PC-3 (cell line): ENCODE measurements around the gene SNF8. TPM values are rescaled to one million over a fixed set of nuclear protein-coding genes. Genes with fewer than 3 reads are reported as not detected.

Experiments used
- ATAC-seq: fragments of 200-7000 bp; cut with Tn5 transposase; 2 replicates; pipeline ENCODE4 v1.9.1; 2020; ENCODE audit warnings: mild to moderate bottlenecking, moderate library complexity
- BruUV-seq: library from RNA; stranded (reverse); fragments of 400-500 nt; replicated peaks from 2 replicates; lab custom pipeline; 2021; lab: Mats Ljungman, UMichigan
- CTCF ChIA-PET: fragments of 300-600 bp; sonication (Branson Sonifier 250); formaldehyde crosslinking; loops from one replicate; lab custom pipeline; 2022; ENCODE audit warnings: antibody characterized with exemption; lab: Charles Lee
- POLR2A ChIA-PET: fragments of 300-600 bp; sonication (Branson Sonifier 250); formaldehyde crosslinking; loops from one replicate; lab custom pipeline; 2022; ENCODE audit warnings: antibody characterized with exemption; ENCODE audit not compliant: unreplicated experiment; lab: Charles Lee
- DNase-seq: peaks from one replicate; pipeline ENCODE4 v3.0.0-alpha.2; 2015
- H2AFZ ChIP-seq: fragments of 300-600 bp; sonication (generic); 2 replicates; pipeline ENCODE4 v1.6.0; 2016; ENCODE audit warnings: antibody characterized with exemption, low read length
- H3F3A ChIP-seq: fragments of 300-600 bp; sonication (generic); one replicate; pipeline ENCODE4 v1.6.0; 2017; ENCODE audit warnings: antibody characterized with exemption, low read length, control low read depth, mild to moderate bottlenecking; ENCODE audit not compliant: unreplicated experiment
- H3K27ac ChIP-seq: fragments of 300-600 bp; sonication (generic); 2 replicates; pipeline ENCODE4 v1.5.1; 2016; ENCODE audit warnings: mild to moderate bottlenecking, low read length
- H3K27me3 ChIP-seq: fragments of 300-600 bp; sonication (generic); 2 replicates; pipeline ENCODE4 v1.6.1; 2016; ENCODE audit warnings: low read length, mixed read lengths
- H3K36me3 ChIP-seq: fragments of 300-600 bp; sonication (generic); 2 replicates; pipeline ENCODE4 v1.6.1; 2016; ENCODE audit warnings: low read depth, mixed run types, low read length, mixed read lengths
- H3K4me1 ChIP-seq: fragments of 300-600 bp; sonication (generic); 2 replicates; pipeline ENCODE4 v1.5.1; 2016; ENCODE audit warnings: low read length; ENCODE audit not compliant: insufficient read depth
- H3K4me2 ChIP-seq: fragments of 300-600 bp; sonication (generic); 2 replicates; pipeline ENCODE4 v1.6.0; 2016; ENCODE audit warnings: low read length
- H3K4me3 ChIP-seq: fragments of 300-600 bp; sonication (generic); 2 replicates; pipeline ENCODE4 v1.5.1; 2016; ENCODE audit warnings: mild to moderate bottlenecking, low read length, mixed read lengths
- H3K79me2 ChIP-seq: fragments of 300-600 bp; sonication (generic); 2 replicates; pipeline ENCODE4 v1.6.1; 2017; ENCODE audit warnings: low read length, mixed read lengths
- H3K9ac ChIP-seq: fragments of 300-600 bp; sonication (generic); 2 replicates; pipeline ENCODE4 v1.6.0; 2016; ENCODE audit warnings: mild to moderate bottlenecking, low read length
- H3K9me2 ChIP-seq: fragments of 300-600 bp; sonication (generic); replicated peaks from 2 replicates; pipeline ENCODE4 v1.6.1; 2016; ENCODE audit warnings: mixed run types, low read length, mixed read lengths
- H3K9me3 ChIP-seq: fragments of 300-600 bp; sonication (generic); 2 replicates; pipeline ENCODE4 v1.6.1; 2016; ENCODE audit warnings: low read length, mixed read lengths
- H4K20me1 ChIP-seq: fragments of 300-600 bp; sonication (generic); 2 replicates; pipeline ENCODE4 v1.6.1; 2016; ENCODE audit warnings: low read length, mixed read lengths
- CTCF ChIP-seq: fragments of 300-600 bp; sonication (generic); conservative IDR thresholded peaks from 2 replicates; pipeline ENCODE4 v1.5.1; 2017; ENCODE audit warnings: antibody characterized with exemption, low read depth, mild to moderate bottlenecking, low read length
- EZH2 ChIP-seq: fragments of 300-600 bp; sonication (generic); IDR thresholded peaks from one replicate; pipeline ENCODE4 v1.6.1; 2017; ENCODE audit warnings: antibody characterized with exemption, mild to moderate bottlenecking, low read length; ENCODE audit not compliant: unreplicated experiment
- EZH2phosphoT487 ChIP-seq: fragments of 300-600 bp; sonication (generic); IDR thresholded peaks from 2 replicates; pipeline ENCODE4 v1.6.1; 2018; ENCODE audit warnings: mild to moderate bottlenecking, antibody characterized with exemption, low read length, borderline replicate concordance
- intact Hi-C: fragments of 100-400 bp; cut with micrococcal nuclease; formaldehyde crosslinking; loops from 2 replicates; pipeline ENCODE4 v1.9.0; 2023
- total RNA-seq: library from RNA; depleted of rRNA; stranded (reverse); fragments of >200 nt; gene quantifications from 2 replicates; pipeline ENCODE4 v1.2.3, GENCODE V29; 2014

Gene SNF8
- total RNA-seq, 1 experiment from 2014 or later, result 278 TPM

GRCh38 chr17:48961516-48962233, 17.0 kb upstream of the SNF8 start:
- H3F3A ChIP-seq, result no peaks in the 10 kb centered on the region
- H3K27ac ChIP-seq, result no peak overlapping the region
- intact Hi-C loops, result no loop called here
- H3K9me2 ChIP-seq, result no peaks in the 10 kb centered on the region
- peak overlapping the region; percentile 33; the same call in 1 of the 2 replicates for H3K4me3 ChIP-seq
- peaks cover 16% of the 10 kb centered on the region for H3K4me1 ChIP-seq
- no peaks in the 10 kb centered on the region for H3K27me3 ChIP-seq
- no peaks in the 10 kb centered on the region for H3K36me3 ChIP-seq
- no peak overlapping the region for H3K9ac ChIP-seq
- H2AFZ ChIP-seq, result peak overlapping the region; percentile 77
- ATAC-seq, result peak; percentile 95
- no TSS peak for BruUV-seq
- H3K4me2 ChIP-seq, result peak overlapping the region; percentile 76
- no peaks in the 10 kb centered on the region for H3K9me3 ChIP-seq
- peak; percentile 64 for DNase-seq
- no peak for TF ChIP-seq EZH2
- no peak for TF ChIP-seq EZH2phosphoT487
- TF ChIP-seq CTCF, result no peak
- no peaks in the 10 kb centered on the region for H3K79me2 ChIP-seq
- ChIA-PET CTCF (interaction anchor here (0.6 kb wide), 1 partner anchor 55 kb away, joined by 3 read pairs; no protein-coding TSS in a partner anchor), POLR2A (no interaction called here)
- no peaks in the 10 kb centered on the region for H4K20me1 ChIP-seq

GRCh38 chr17:48960834-48961515, 16.3 kb upstream of the SNF8 start:
- Histone ChIP-seq H3K9me3 (no peaks in the 10 kb centered on the region), H3K36me3 (no peaks in the 10 kb centered on the region), H4K20me1 (no peaks in the 10 kb centered on the region), H3K27ac (no peak overlapping the region), H3K4me2 (peak overlapping the region; percentile 76), H3K4me1 (peaks cover 16% of the 10 kb centered on the region), H3K27me3 (no peaks in the 10 kb centered on the region), H3K79me2 (no peaks in the 10 kb centered on the region), H3K9ac (no peak overlapping the region), H3K4me3 (peak overlapping the region; percentile 33; the same call in 1 of the 2 replicates), H3F3A (no peaks in the 10 kb centered on the region), H2AFZ (peak overlapping the region; percentile 77), H3K9me2 (no peaks in the 10 kb centered on the region)
- TF ChIP-seq EZH2 (no peak), EZH2phosphoT487 (no peak), CTCF (no peak)
- DNase-seq (no peak), ATAC-seq (peak; percentile 43)
- POLR2A ChIA-PET, result interaction anchor here (0.6 kb wide), 1 partner anchor 51 kb away, joined by 3 read pairs; no protein-coding TSS in a partner anchor
- intact Hi-C loops, result no loop called here
- BruUV-seq, result no TSS peak
- CTCF ChIA-PET, result interaction anchor here (0.8 kb wide), 1 partner anchor 77 kb away, joined by 3 read pairs; no protein-coding TSS in a partner anchor
